ENCODE data around the gene KPNA6. TPM values are rescaled to one million over a fixed set of nuclear protein-coding genes. Genes with fewer than 3 reads are reported as not detected.

Gene KPNA6
- total RNA-seq, 1 experiment from 2014 or later = 114 TPM

GRCh38 chr1:32195972-32196823 is 88.3 kb downstream of the KPNA6 start:
- Histone ChIP-seq H2BK5ac (ENCODE audit: insufficient read length, low read length) (no peak overlapping the region), H3K27ac (ENCODE audit: insufficient read length, low read depth, low read length) (no peak overlapping the region), H3K23ac (ENCODE audit: insufficient read length, low read depth, low read length) (no peak overlapping the region), H2AK5ac (ENCODE audit: insufficient read length, low read length) (no peak overlapping the region), H3K9me3 (ENCODE audit: control insufficient read depth, low read depth, low read length) (no peaks in the 10 kb centered on the region), H3K4ac (ENCODE audit: low read depth, low read length) (no peak overlapping the region), H3K27me3 (ENCODE audit: insufficient read depth, low read length) (no peaks in the 10 kb centered on the region), H3K23me2 (ENCODE audit: insufficient read length, low read depth, low read length, poor library complexity, severe bottlenecking) (peaks cover 3% of the 10 kb centered on the region), H3K79me2 (ENCODE audit: insufficient read depth, low read length) (no peaks in the 10 kb centered on the region), H4K5ac (ENCODE audit: insufficient read length, low read depth, low read length) (no peak overlapping the region), H3K4me1 (ENCODE audit: insufficient read depth, low read length) (no peaks in the 10 kb centered on the region; the same call in 1 of the 2 replicates), H3K14ac (ENCODE audit: insufficient read depth, low read length) (no peak overlapping the region), H2AFZ (ENCODE audit: low read length) (no peak overlapping the region), H3K4me2 (ENCODE audit: insufficient read depth, insufficient read length, low read length) (no peak overlapping the region), H3K56ac (ENCODE audit: insufficient read length, low read depth, low read length) (no peak overlapping the region), H2BK120ac (ENCODE audit: low read depth, low read length, poor library complexity, severe bottlenecking) (no peak overlapping the region), H3K79me1 (ENCODE audit: insufficient read depth, low read depth, low read length, poor library complexity, severe bottlenecking) (no peaks in the 10 kb centered on the region), H3K18ac (ENCODE audit: insufficient read length, low read depth, low read length) (no peak overlapping the region), H2BK15ac (ENCODE audit: low read depth, low read length) (no peak overlapping the region), H4K91ac (ENCODE audit: insufficient read length, low read depth, low read length) (no peak overlapping the region), H3T11ph (ENCODE audit: low read length) (no peak overlapping the region), H2BK12ac (ENCODE audit: insufficient read length, low read depth, low read length) (no peak overlapping the region), H4K20me1 (ENCODE audit: control insufficient read depth, insufficient read depth, insufficient read length) (no peaks in the 10 kb centered on the region), H2BK20ac (ENCODE audit: low read depth, low read length, poor library complexity, severe bottlenecking) (no peak overlapping the region), H4K8ac (replicated peaks; ENCODE audit: insufficient read length, low read depth, low read length) (no peak overlapping the region), H3K9ac (ENCODE audit: extremely low read depth, insufficient read length, low read length) (no peak overlapping the region)
- H3K4me1 Mint-ChIP-seq = peaks cover 23 to 26% of the 10 kb centered on the region in 2 experiments
- TF ChIP-seq CTCF (conservative IDR thresholded peaks at IDR 0.05) = no peak
- DNase-seq = no peak
- H3K27ac Mint-ChIP-seq = no peak overlapping the region
- peaks cover 46 to 72% (median 67%) of the 10 kb centered on the region in 3 experiments; a peak in 6 of 7 replicates for H3K36me3 Mint-ChIP-seq (ENCODE audit: insufficient read depth in 1 of 3, low read depth in 3 of 3)
- no peaks in the 10 kb centered on the region for H3K27me3 Mint-ChIP-seq (ENCODE audit: low read depth)
- H3K4me3 Mint-ChIP-seq = no peak overlapping the region; a peak in 1 of 5 replicates
- H3K9me3 Mint-ChIP-seq = no peaks in the 10 kb centered on the region

All from H9 (cell line).